MCF 10A (cell line): ENCODE measurements around the gene HAUS3. TPM values are rescaled to one million over a fixed set of nuclear protein-coding genes. Genes with fewer than 3 reads are reported as not detected.

ENCODE experiments used
- BruUV-seq: library from RNA; stranded (reverse); fragments of 400-500 nt; replicated peaks from 2 replicates; lab custom pipeline; 2021; lab: Mats Ljungman, UMichigan
- CTCF ChIA-PET: fragments of 300-600 bp; sonication (Branson Sonifier 250); formaldehyde crosslinking; extraction: SDS; loops from one replicate; lab custom pipeline; 2021; ENCODE audit warnings: antibody characterized with exemption, inconsistent platforms; lab: Yijun Ruan, JAX
- POLR2A ChIA-PET: fragments of 300-600, 350-650 bp; sonication (Branson Sonifier 250); formaldehyde crosslinking; extraction: SDS; loops from one replicate; lab custom pipeline; 2020; ENCODE audit warnings: antibody characterized with exemption, inconsistent platforms; lab: Yijun Ruan, JAX
- DNase-seq: peaks from one replicate; pipeline ENCODE4 v3.0.0-alpha.2; 2018; ENCODE audit not compliant: unreplicated experiment
- H3K27ac Mint-ChIP-seq: one replicate; pipeline ENCODE4 v1.8.0; 2022; ENCODE audit warnings: mild to moderate bottlenecking, low read depth, mixed read lengths; ENCODE audit not compliant: unreplicated experiment
- H3K27me3 Mint-ChIP-seq: one replicate; pipeline ENCODE4 v1.8.0; 2022; ENCODE audit warnings: mixed read lengths; ENCODE audit not compliant: insufficient read depth, unreplicated experiment
- H3K36me3 Mint-ChIP-seq: one replicate; pipeline ENCODE4 v1.8.0; 2022; ENCODE audit warnings: mild to moderate bottlenecking, moderate library complexity, mixed read lengths; ENCODE audit not compliant: insufficient read depth, unreplicated experiment
- H3K4me1 Mint-ChIP-seq: one replicate; pipeline ENCODE4 v1.8.0; 2022; ENCODE audit warnings: mixed read lengths; ENCODE audit not compliant: insufficient read depth, unreplicated experiment
- H3K4me3 Mint-ChIP-seq: one replicate; pipeline ENCODE4 v1.8.0; 2022; ENCODE audit warnings: mild to moderate bottlenecking, moderate library complexity, mixed read lengths; ENCODE audit not compliant: unreplicated experiment
- H3K9me3 Mint-ChIP-seq: one replicate; pipeline ENCODE4 v1.8.0; 2022; ENCODE audit warnings: mixed read lengths; ENCODE audit not compliant: unreplicated experiment
- intact Hi-C: fragments of 100-400 bp; cut with micrococcal nuclease; formaldehyde crosslinking; loops from 2 replicates; pipeline ENCODE4 v1.14.1; 2022
- total RNA-seq: library from RNA; stranded (reverse); gene quantifications from 2 replicates; pipeline ENCODE4 v1.2.3, GENCODE V29; 2022
- TF ChIP-seq, protein P1 (sequence below): fragments of 200-600 bp; IDR thresholded peaks from one replicate; pipeline ENCODE4 v1.8.0; 2022; ENCODE audit warnings: antibody characterized with exemption, mild to moderate bottlenecking; ENCODE audit not compliant: unreplicated experiment

Gene HAUS3
- total RNA-seq, 1 experiment from 2014 or later, result 13.9 TPM

DNA sequence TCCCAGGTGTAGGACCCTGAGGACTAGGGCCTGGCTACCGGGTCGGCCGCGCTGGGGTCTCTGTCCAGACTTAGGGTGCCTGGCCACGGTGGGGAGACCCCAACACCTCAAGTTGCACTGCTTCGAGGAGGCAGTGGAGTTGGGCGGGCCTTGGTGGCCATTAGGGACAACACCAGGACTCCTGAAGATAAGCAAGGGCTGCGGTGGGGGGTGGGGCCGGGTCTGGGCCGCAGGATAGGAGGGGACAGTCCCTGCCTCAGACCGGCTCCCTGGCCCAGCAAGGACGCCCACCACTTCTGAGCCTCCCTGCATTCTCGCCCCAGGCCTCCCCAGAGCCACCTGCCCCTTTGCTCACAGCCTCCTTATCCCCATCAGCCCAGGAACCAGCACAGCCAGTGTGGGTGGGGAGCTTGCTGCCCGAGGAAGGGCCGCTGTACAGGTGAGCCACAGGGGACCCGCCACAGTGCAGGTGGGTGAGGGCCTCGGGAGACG is 25.4 kb upstream of the HAUS3 start:
- H3K36me3 Mint-ChIP-seq, result no peaks in the 10 kb centered on the region
- ChIA-PET CTCF (no interaction called here), POLR2A (no interaction called here)
- BruUV-seq, result no TSS peak
- intact Hi-C loops, result loop anchor here (10.0 kb wide), 1 partner anchor 67 kb away; no protein-coding TSS in a partner anchor
- H3K27me3 Mint-ChIP-seq, result no peaks in the 10 kb centered on the region
- H3K27ac Mint-ChIP-seq, result no peak overlapping the region
- TF ChIP-seq, protein P1, sequence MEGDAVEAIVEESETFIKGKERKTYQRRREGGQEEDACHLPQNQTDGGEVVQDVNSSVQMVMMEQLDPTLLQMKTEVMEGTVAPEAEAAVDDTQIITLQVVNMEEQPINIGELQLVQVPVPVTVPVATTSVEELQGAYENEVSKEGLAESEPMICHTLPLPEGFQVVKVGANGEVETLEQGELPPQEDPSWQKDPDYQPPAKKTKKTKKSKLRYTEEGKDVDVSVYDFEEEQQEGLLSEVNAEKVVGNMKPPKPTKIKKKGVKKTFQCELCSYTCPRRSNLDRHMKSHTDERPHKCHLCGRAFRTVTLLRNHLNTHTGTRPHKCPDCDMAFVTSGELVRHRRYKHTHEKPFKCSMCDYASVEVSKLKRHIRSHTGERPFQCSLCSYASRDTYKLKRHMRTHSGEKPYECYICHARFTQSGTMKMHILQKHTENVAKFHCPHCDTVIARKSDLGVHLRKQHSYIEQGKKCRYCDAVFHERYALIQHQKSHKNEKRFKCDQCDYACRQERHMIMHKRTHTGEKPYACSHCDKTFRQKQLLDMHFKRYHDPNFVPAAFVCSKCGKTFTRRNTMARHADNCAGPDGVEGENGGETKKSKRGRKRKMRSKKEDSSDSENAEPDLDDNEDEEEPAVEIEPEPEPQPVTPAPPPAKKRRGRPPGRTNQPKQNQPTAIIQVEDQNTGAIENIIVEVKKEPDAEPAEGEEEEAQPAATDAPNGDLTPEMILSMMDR, result no peak
- no peak overlapping the region for H3K4me3 Mint-ChIP-seq
- no peaks in the 10 kb centered on the region for H3K9me3 Mint-ChIP-seq
- H3K4me1 Mint-ChIP-seq, result peaks cover 8% of the 10 kb centered on the region
- no peak for DNase-seq

DNA sequence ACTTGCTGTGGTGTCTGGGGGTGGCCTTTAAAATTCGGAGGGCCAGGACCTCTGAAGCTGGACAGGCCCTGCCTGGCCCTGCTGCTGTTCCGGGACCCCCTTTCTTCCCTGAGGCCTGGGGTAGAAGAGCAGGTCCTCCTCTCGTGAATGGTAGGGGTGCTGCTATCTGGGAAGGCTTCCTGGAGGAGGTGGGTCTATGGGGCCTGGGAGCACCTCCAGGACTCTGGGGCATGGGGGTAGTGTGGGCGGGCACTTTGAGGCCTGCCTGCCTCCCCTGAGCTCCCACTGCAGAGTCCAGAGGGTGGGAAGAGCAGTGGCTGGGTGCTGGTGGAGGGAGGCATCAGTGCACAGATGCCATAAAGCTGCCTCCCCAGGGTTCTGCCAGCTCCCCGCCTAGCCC is 24.9 kb upstream of the HAUS3 start:
- ChIA-PET POLR2A (no interaction called here), CTCF (no interaction called here)
- TF ChIP-seq, protein P1, result no peak
- Mint-ChIP-seq H3K27me3 (no peaks in the 10 kb centered on the region), H3K27ac (no peak overlapping the region), H3K4me3 (no peak overlapping the region), H3K4me1 (peaks cover 8% of the 10 kb centered on the region), H3K36me3 (no peaks in the 10 kb centered on the region), H3K9me3 (no peaks in the 10 kb centered on the region)
- no peak for DNase-seq
- intact Hi-C loops, result loop anchor here (10.0 kb wide), 1 partner anchor 68 kb away; no protein-coding TSS in a partner anchor
- BruUV-seq, result no TSS peak

DNA sequence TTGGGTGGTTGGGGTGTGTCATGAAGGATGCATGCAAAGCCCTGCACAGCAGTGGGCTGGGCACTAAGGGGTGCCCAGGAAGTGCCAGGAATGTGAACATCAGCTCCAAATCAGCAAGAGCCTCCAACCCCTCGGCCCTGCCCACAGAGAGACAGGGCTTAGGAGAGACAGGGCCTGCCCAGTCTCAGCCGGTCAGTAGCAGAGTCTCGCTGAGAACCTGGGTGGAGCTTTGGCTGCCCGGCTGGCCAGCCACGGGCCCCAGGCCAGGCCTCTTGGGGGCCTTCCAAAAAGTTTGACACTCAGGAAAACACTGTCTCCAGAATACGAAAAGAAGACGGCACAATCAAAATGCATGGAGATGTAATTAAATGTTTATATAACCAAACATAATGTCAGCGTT is 24.3 kb upstream of the HAUS3 start:
- TF ChIP-seq, protein P1, result no peak
- peaks cover 8% of the 10 kb centered on the region for H3K4me1 Mint-ChIP-seq
- no peaks in the 10 kb centered on the region for H3K36me3 Mint-ChIP-seq
- POLR2A ChIA-PET, result interaction anchor here (0.6 kb wide), 1 partner anchor 457 kb away, joined by 3 read pairs; no protein-coding TSS in a partner anchor
- no peak overlapping the region for H3K4me3 Mint-ChIP-seq
- no TSS peak for BruUV-seq
- H3K9me3 Mint-ChIP-seq, result no peaks in the 10 kb centered on the region
- peak overlapping the region; percentile 40 for H3K27ac Mint-ChIP-seq
- CTCF ChIA-PET, result interaction anchor here (0.6 kb wide), 2 partner anchors 153 to 914 kb away, joined by 3 to 4 read pairs; no protein-coding TSS in a partner anchor
- intact Hi-C loops, result loop anchor here (10.0 kb wide), 1 partner anchor 69 kb away; no protein-coding TSS in a partner anchor
- no peaks in the 10 kb centered on the region for H3K27me3 Mint-ChIP-seq
- peak; percentile 28 for DNase-seq

GRCh38 chr4:2265113-2266110 is 23.5 kb upstream of the HAUS3 start:
- H3K36me3 Mint-ChIP-seq, result no peaks in the 10 kb centered on the region
- no peak for DNase-seq
- H3K4me3 Mint-ChIP-seq, result no peak overlapping the region
- H3K27ac Mint-ChIP-seq, result no peak overlapping the region
- H3K9me3 Mint-ChIP-seq, result no peaks in the 10 kb centered on the region
- H3K4me1 Mint-ChIP-seq, result peaks cover 8% of the 10 kb centered on the region
- intact Hi-C loops, result loop anchor here (10.0 kb wide), 1 partner anchor 69 kb away; no protein-coding TSS in a partner anchor
- no peaks in the 10 kb centered on the region for H3K27me3 Mint-ChIP-seq
- TF ChIP-seq, protein P1, result no peak
- POLR2A ChIA-PET, result interaction anchor here (0.5 to 4.5 kb wide), 3 partner anchors 25 to 456 kb away, joined by 3 to 54 read pairs (median 3); partner anchors contain the start of genes HAUS3 and POLN
- BruUV-seq, result no TSS peak
- CTCF ChIA-PET, result interaction anchor here (0.5 to 0.6 kb wide), 3 partner anchors 154 to 1554 kb away, joined by 3 to 4 read pairs (median 3); no protein-coding TSS in a partner anchor
